ENCODE results near the gene SNTG2. TPM values are rescaled to one million over a fixed set of nuclear protein-coding genes. Genes with fewer than 3 reads are reported as not detected.

Gene SNTG2
- total and polyA plus RNA-seq, 2 donors (not counting 3 experiments of a cell fraction or from before 2014, with no cell fraction given): not detected

DNA sequence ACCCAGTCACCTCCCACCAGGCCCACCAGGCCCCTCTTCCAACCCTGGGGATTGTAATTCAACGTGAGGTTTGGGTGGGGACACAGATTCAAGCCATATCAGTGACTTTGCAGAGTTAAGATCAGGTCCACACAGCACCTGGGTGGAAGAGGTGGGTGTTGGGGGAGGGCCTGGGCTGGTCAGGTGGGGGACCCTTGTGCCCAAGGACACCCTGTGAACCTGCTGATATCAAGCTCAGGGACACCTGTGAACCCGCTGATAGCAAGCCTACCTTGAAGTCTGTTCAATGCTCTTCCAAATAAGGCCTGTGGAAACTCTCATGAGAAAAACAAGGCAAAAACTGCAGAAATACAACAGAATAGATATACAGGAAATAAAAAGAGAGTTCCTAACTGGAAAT is 442.7 kb downstream of the SNTG2 start:
- DNase-seq (ENCODE audit: low read depth, low spot score): no peak
- H3K27me3 ChIP-seq (ENCODE audit: control insufficient read depth in 2 of 2, insufficient read depth in 2 of 2, low read length in 2 of 2): no peaks in the 10 kb centered on the region
- no peak for TF ChIP-seq MYC (IDR thresholded peaks at IDR 0.05; ENCODE audit: low read depth, low read length)
- no peak for TF ChIP-seq POLR2AphosphoS5 (IDR thresholded peaks at IDR 0.05; ENCODE audit: insufficient read depth, low read depth, low read length)
- TF ChIP-seq GATA2 (IDR thresholded peaks at IDR 0.05; ENCODE audit: insufficient read depth, insufficient read length, low read depth, low read length): no peak
- no peak for TF ChIP-seq JUN (IDR thresholded peaks at IDR 0.05; ENCODE audit: borderline replicate concordance, insufficient read depth, insufficient read length, low read depth)
- no peak for TF ChIP-seq FOS (IDR thresholded peaks at IDR 0.05; ENCODE audit: borderline replicate concordance, insufficient read depth, low read length)
- TF ChIP-seq POLR2A (IDR thresholded peaks at IDR 0.05; ENCODE audit: low read depth, low read length): no peak
- ChIA-PET CTCF (no interaction called here), POLR2A (no interaction called here)
- H3K27ac ChIP-seq (ENCODE audit: insufficient read depth, low read depth, low read length): no peak overlapping the region
- dilution Hi-C loops (cut with MboI; ENCODE audit: extremely low pct_ligation_motif_present, low sequenced_read_pairs) (no loop called here), intact Hi-C loops (cut with micrococcal nuclease) (no loop called here)
- no TSS peak for BruUV-seq (replicated peaks)
- peaks cover 5% of the 10 kb centered on the region for H3K9me3 ChIP-seq (replicated peaks; ENCODE audit: control insufficient read depth, insufficient read depth, low read length)
- no peaks in the 10 kb centered on the region for H3K79me2 ChIP-seq (ENCODE audit: control insufficient read depth, insufficient read depth, low read length)
- no peak overlapping the region for H3K9ac ChIP-seq (replicated peaks; ENCODE audit: extremely low read depth, insufficient read depth, low read length)
- H2AFZ ChIP-seq (ENCODE audit: low read depth, low read length): no peak overlapping the region
- no peaks in the 10 kb centered on the region for H3K9me1 ChIP-seq (replicated peaks; ENCODE audit: control insufficient read depth, extremely low read depth, insufficient read depth, low read length)
- H3K4me1 ChIP-seq (ENCODE audit: control insufficient read depth, extremely low read depth, insufficient read depth, low read length): no peaks in the 10 kb centered on the region
- no peaks in the 10 kb centered on the region for H3K36me3 ChIP-seq (ENCODE audit: control insufficient read depth in 2 of 2, extremely low read depth in 1 of 2, insufficient read depth in 2 of 2, low read length in 2 of 2)
- H3K4me2 ChIP-seq (ENCODE audit: insufficient read depth, low read length): no peak overlapping the region
- H3K4me3 ChIP-seq (replicated peaks in 1 of 3; ENCODE audit: insufficient read depth in 1 of 3, low read depth in 1 of 3, low read length in 3 of 3): no peak overlapping the region
- no peaks in the 10 kb centered on the region for H4K20me1 ChIP-seq (replicated peaks; ENCODE audit: control insufficient read depth, extremely low read depth, insufficient read depth, low read length)
- FAIRE-seq: no peak

DNA sequence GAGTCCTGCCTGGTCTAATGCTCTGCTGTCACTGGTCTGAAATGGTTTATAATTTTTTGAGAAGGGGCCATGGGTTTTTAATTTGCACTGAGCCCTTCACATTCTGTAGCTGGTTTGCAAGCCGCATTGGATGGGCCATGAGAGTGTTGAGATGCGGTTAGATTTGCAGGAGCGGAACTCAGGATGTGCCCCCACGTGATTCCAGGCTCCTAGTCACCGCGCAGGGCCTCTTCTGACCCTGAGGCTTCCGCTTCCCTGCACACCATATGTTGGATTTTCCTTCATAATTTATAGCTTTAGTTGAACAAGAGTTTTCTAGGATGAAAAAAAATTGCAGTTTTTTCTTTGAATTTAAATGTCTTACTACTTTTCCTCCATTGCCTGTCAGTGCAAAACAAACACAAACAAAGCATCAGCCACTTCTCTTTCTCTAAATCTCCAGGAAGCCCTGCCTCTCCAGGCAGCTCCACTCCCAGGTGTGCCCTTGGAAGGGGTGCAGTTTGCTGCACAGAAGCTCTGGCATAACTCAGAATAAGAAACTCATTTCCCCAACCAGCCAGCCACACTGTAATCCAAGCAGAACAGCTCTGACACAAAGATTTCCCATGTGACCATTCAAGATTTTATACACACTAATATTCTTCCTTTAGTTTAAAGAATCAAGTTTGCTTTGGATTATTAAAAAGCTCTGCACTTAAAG is 444.2 kb downstream of the SNTG2 start:
- Histone ChIP-seq H2AFZ (ENCODE audit: low read depth, low read length) (no peak overlapping the region), H3K9me3 (replicated peaks; ENCODE audit: control insufficient read depth, insufficient read depth, low read length) (peaks cover 9% of the 10 kb centered on the region), H4K20me1 (replicated peaks; ENCODE audit: control insufficient read depth, extremely low read depth, insufficient read depth, low read length) (no peaks in the 10 kb centered on the region), H3K27me3 (ENCODE audit: control insufficient read depth in 2 of 2, insufficient read depth in 2 of 2, low read length in 2 of 2) (no peaks in the 10 kb centered on the region), H3K4me3 (replicated peaks in 1 of 3; ENCODE audit: insufficient read depth in 1 of 3, low read depth in 1 of 3, low read length in 3 of 3) (no peak overlapping the region), H3K9me1 (replicated peaks; ENCODE audit: control insufficient read depth, extremely low read depth, insufficient read depth, low read length) (no peaks in the 10 kb centered on the region), H3K27ac (ENCODE audit: insufficient read depth, low read depth, low read length) (no peak overlapping the region), H3K36me3 (ENCODE audit: control insufficient read depth in 2 of 2, extremely low read depth in 1 of 2, insufficient read depth in 2 of 2, low read length in 2 of 2) (no peaks in the 10 kb centered on the region), H3K4me1 (ENCODE audit: control insufficient read depth, extremely low read depth, insufficient read depth, low read length) (no peaks in the 10 kb centered on the region), H3K9ac (replicated peaks; ENCODE audit: extremely low read depth, insufficient read depth, low read length) (no peak overlapping the region), H3K79me2 (ENCODE audit: control insufficient read depth, insufficient read depth, low read length) (no peaks in the 10 kb centered on the region), H3K4me2 (ENCODE audit: insufficient read depth, low read length) (no peak overlapping the region)
- BruUV-seq (replicated peaks): no TSS peak
- ChIA-PET POLR2A (no interaction called here), CTCF (no interaction called here)
- TF ChIP-seq MYC (IDR thresholded peaks at IDR 0.05; ENCODE audit: low read depth, low read length) (no peak), GATA2 (IDR thresholded peaks at IDR 0.05; ENCODE audit: insufficient read depth, insufficient read length, low read depth, low read length) (no peak), JUN (IDR thresholded peaks at IDR 0.05; ENCODE audit: borderline replicate concordance, insufficient read depth, insufficient read length, low read depth) (no peak), POLR2A (IDR thresholded peaks at IDR 0.05; ENCODE audit: low read depth, low read length) (no peak), EZH2 (IDR thresholded peaks at IDR 0.05; ENCODE audit: borderline replicate concordance, low read depth, low read length, severe bottlenecking) (no peak), POLR2AphosphoS5 (IDR thresholded peaks at IDR 0.05; ENCODE audit: insufficient read depth, low read depth, low read length) (no peak), FOS (IDR thresholded peaks at IDR 0.05; ENCODE audit: borderline replicate concordance, insufficient read depth, low read length) (no peak)
- TF ChIP-seq, protein P1, sequence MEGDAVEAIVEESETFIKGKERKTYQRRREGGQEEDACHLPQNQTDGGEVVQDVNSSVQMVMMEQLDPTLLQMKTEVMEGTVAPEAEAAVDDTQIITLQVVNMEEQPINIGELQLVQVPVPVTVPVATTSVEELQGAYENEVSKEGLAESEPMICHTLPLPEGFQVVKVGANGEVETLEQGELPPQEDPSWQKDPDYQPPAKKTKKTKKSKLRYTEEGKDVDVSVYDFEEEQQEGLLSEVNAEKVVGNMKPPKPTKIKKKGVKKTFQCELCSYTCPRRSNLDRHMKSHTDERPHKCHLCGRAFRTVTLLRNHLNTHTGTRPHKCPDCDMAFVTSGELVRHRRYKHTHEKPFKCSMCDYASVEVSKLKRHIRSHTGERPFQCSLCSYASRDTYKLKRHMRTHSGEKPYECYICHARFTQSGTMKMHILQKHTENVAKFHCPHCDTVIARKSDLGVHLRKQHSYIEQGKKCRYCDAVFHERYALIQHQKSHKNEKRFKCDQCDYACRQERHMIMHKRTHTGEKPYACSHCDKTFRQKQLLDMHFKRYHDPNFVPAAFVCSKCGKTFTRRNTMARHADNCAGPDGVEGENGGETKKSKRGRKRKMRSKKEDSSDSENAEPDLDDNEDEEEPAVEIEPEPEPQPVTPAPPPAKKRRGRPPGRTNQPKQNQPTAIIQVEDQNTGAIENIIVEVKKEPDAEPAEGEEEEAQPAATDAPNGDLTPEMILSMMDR (IDR thresholded peaks at IDR 0.05; ENCODE audit: extremely low read depth in 1 of 2, insufficient read depth in 1 of 2, low read depth in 1 of 2, low read length in 2 of 2): no peak
- TF ChIP-seq, protein P2, sequence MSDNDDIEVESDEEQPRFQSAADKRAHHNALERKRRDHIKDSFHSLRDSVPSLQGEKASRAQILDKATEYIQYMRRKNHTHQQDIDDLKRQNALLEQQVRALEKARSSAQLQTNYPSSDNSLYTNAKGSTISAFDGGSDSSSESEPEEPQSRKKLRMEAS (IDR thresholded peaks at IDR 0.05; ENCODE audit: insufficient read depth, insufficient read length): no peak
- FAIRE-seq: no peak
- intact Hi-C loops (cut with micrococcal nuclease) (no loop called here), dilution Hi-C loops (cut with MboI; ENCODE audit: extremely low pct_ligation_motif_present, low sequenced_read_pairs) (no loop called here)
- DNase-seq (ENCODE audit: low read depth, low spot score): no peak
